Measurements from ENCODE around the gene CPED1.

DNA sequence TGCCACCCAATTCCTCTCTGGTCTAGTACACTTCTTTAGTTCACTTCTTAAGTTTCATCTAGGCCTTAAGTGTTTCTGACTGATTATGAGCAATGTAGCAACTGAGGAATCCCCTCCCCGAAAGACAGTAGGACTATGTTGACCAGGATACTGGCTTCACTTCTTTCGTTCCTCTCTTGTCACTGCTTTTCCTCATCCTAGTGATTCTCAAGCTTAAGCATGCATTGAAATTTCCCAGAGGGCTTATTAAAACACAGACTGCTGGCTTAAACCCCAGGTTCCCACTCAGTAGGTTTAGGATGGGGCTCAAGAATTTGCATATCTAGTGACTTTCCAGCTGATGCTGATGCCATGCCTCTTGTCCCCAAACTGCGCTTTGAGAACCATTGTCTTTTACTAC lies 175.7 kb downstream of the CPED1 start:
- TF ChIP-seq, protein P1, sequence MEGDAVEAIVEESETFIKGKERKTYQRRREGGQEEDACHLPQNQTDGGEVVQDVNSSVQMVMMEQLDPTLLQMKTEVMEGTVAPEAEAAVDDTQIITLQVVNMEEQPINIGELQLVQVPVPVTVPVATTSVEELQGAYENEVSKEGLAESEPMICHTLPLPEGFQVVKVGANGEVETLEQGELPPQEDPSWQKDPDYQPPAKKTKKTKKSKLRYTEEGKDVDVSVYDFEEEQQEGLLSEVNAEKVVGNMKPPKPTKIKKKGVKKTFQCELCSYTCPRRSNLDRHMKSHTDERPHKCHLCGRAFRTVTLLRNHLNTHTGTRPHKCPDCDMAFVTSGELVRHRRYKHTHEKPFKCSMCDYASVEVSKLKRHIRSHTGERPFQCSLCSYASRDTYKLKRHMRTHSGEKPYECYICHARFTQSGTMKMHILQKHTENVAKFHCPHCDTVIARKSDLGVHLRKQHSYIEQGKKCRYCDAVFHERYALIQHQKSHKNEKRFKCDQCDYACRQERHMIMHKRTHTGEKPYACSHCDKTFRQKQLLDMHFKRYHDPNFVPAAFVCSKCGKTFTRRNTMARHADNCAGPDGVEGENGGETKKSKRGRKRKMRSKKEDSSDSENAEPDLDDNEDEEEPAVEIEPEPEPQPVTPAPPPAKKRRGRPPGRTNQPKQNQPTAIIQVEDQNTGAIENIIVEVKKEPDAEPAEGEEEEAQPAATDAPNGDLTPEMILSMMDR (IDR thresholded peaks at IDR 0.05) = no peak
- TF ChIP-seq POLR2A (IDR thresholded peaks at IDR 0.05) = no peak
